H1 (cell line): ENCODE results near the gene RBM19.

ENCODE experiments used
- ATF3 ChIP-seq: IDR thresholded peaks from 2 replicates; pipeline ENCODE4 v1.6.1; 2011; ENCODE audit warnings: low read depth, mild to moderate bottlenecking, low read length; ENCODE audit not compliant: insufficient read depth
- EZH2 ChIP-seq: fragments of 200-600 bp; sonication (generic); IDR thresholded peaks from 2 replicates; pipeline ENCODE4 v1.7.1; 2012; ENCODE audit warnings: low read depth, mild to moderate bottlenecking, moderate library complexity, low read length, inconsistent platforms; ENCODE audit not compliant: severe bottlenecking

- TF ChIP-seq EZH2 (no peak), ATF3 (no peak)
Measured at GRCh38 chr12:113857371-113857770, 108.8 kb downstream of the RBM19 start.
